Lower leg skin (tissue), 4 donors: ENCODE measurements around the gene PLXNB1. TPM values are rescaled to one million over a fixed set of nuclear protein-coding genes. Genes with fewer than 3 reads are reported as not detected.

Experiments
- DNase-seq, 2 donors: peaks; one replicate each; pipeline ENCODE4 v3.0.0-alpha.2; 2019; ENCODE audit warnings: low spot score in 2 of 2
- H3K4me3 ChIP-seq: fragments of 200-600 bp; sonication (generic); 2 replicates; pipeline ENCODE4 v1.5.1; 2017; ENCODE audit warnings: mild to moderate bottlenecking, low read depth; ENCODE audit not compliant: poor library complexity, severe bottlenecking
- CTCF ChIP-seq, 3 donors: fragments of 450-650 bp; IDR thresholded peaks; one replicate each; pipeline ENCODE4 v1.5.1; 2016; ENCODE audit warnings: antibody characterized with exemption in 3 of 3, mild to moderate bottlenecking in 3 of 3, moderate library complexity in 2 of 3
- POLR2A ChIP-seq, 2 donors: fragments of 450-650 bp; IDR thresholded peaks; one replicate each; pipeline ENCODE4 v1.6.1; 2016 to 2017; ENCODE audit warnings: antibody characterized with exemption in 2 of 2, mild to moderate bottlenecking in 1 of 2, moderate library complexity in 1 of 2
- WGBS, 2 donors: methylation state at CpG; one replicate each; pipeline ENCODE4 v1.1.5; 2018; 5-methylcytosine and 5-hydroxymethylcytosine counted together
- intact Hi-C: fragments of 100-400 bp; cut with DNase I; formaldehyde crosslinking; loops from one replicate; pipeline ENCODE4 v1.15.0; 2023; ENCODE audit warnings: low total_unique reads
- total RNA-seq, 4 donors: library from RNA; depleted of rRNA; stranded (reverse); fragments of >200 nt; gene quantifications; one replicate each; pipeline ENCODE4 v1.1.0, GENCODE V29; 2016

The PLXNB1 gene
- total RNA-seq, 4 donors from 2014 or later, result 111 to 227 (median 145) TPM

GRCh38 chr3:48459773-48460516 lies 30.1 kb upstream of the PLXNB1 start:
- 48 to 63% methylated on average over 7 of the region's 7 CpGs for WGBS, 2 donors
- intact Hi-C loops, result loop anchor here (10.0 kb wide), 1 partner anchor 85 kb away; no protein-coding TSS in a partner anchor
- no peak for DNase-seq

GRCh38 chr3:48459331-48459730 lies 29.4 kb upstream of the PLXNB1 start:
- intact Hi-C loops, result no loop called here
- no peak overlapping the region for H3K4me3 ChIP-seq
- WGBS, 2 donors, result 78 to 81% methylated on average over 3 of the region's 3 CpGs
- TF ChIP-seq CTCF (IDR thresholded peaks at IDR 0.05), result no peak
- no peak for TF ChIP-seq POLR2A (IDR thresholded peaks at IDR 0.05)
- DNase-seq, result no peak

More at GRCh38 chr3:48459773-48460516, 30.1 kb upstream of the PLXNB1 start:
- TF ChIP-seq CTCF (IDR thresholded peaks at IDR 0.05) (no peak), POLR2A (IDR thresholded peaks at IDR 0.05) (no peak)
- H3K4me3 ChIP-seq, result no peak overlapping the region

GRCh38 chr3:48456456-48456855 lies 26.6 kb upstream of the PLXNB1 start:
- no peak overlapping the region for H3K4me3 ChIP-seq
- no peak for DNase-seq
- no peak for TF ChIP-seq CTCF (IDR thresholded peaks at IDR 0.05)
- no peak for TF ChIP-seq POLR2A (IDR thresholded peaks at IDR 0.05)
- intact Hi-C loops, result no loop called here
- 100% methylated on average over 1 of the region's 1 CpG for WGBS, 2 donors

- no peak for DNase-seq
- no peak for TF ChIP-seq CTCF (IDR thresholded peaks at IDR 0.05)
- TF ChIP-seq POLR2A (IDR thresholded peaks at IDR 0.05), result no peak
- intact Hi-C loops, result no loop called here
- no peak overlapping the region for H3K4me3 ChIP-seq
- WGBS, 2 donors, result 100% methylated on average over 1 of the region's 1 CpG
These were observed 21.4 kb upstream of the PLXNB1 start for GRCh38 chr3:48451270-48451669.

- DNase-seq, result peak; percentile 83 to 98
- TF ChIP-seq POLR2A (IDR thresholded peaks at IDR 0.05) (no peak), CTCF (IDR thresholded peaks at IDR 0.05) (no peak)
- intact Hi-C loops, result loop anchor here (10.0 kb wide), 1 partner anchor 108 kb away; the partner anchor contains the start of gene PFKFB4
- peak within 1 kb of the TSS; percentile 46 for H3K4me3 ChIP-seq
- 0 to 1% methylated on average over 35 to 56 of the region's 91 CpGs for WGBS, 2 donors
These were observed 16.7 kb upstream of the PLXNB1 start, which contains the start of gene ATRIP for GRCh38 chr3:48446425-48447193. Gene ATRIP (plus strand): TSS chr3:48446737. CDS start chr3:48446846, 109 bp downstream.
